ENCODE measurements around the gene DHRS11.

GRCh38 chr17:36600465-36600864, 8.8 kb downstream of the DHRS11 start:
- TF ChIP-seq CTCF (IDR thresholded peaks at IDR 0.05) (no peak), POLR2A (IDR thresholded peaks at IDR 0.05) (no peak)
